Measurements from ENCODE around the gene AREG. TPM values are rescaled to one million over a fixed set of nuclear protein-coding genes. Genes with fewer than 3 reads are reported as not detected.
"Not testable (repeated sequence)": the region's sequence is repeated elsewhere in the genome, so short reads cannot be mapped to it uniquely, and the experiment has no call there.

Gene AREG
- total RNA-seq, result 1 to 10 TPM in 2 of 4 donors, under 1 TPM in 2; 0.63 to 2.6 (median 1.2) TPM

GRCh38 chr4:74444891-74445642, at the start of gene AREG:
AREG (plus strand) TSS chr4:74445136; CDS start chr4:74445346, 210 bp downstream.
- H3K27me3 ChIP-seq, result no peaks in the 10 kb centered on the region
- TF ChIP-seq POLR2A (IDR thresholded peaks at IDR 0.05) (peak in 1 of 2 donors; percentile 78), CTCF (IDR thresholded peaks at IDR 0.05) (peak in 4 of 6 experiments; percentile 18 to 51 (median 41))
- WGBS, 2 donors, result 1 to 4% methylated on average over 11 to 30 of the region's 64 CpGs
- no peaks in the 10 kb centered on the region for H3K9me3 ChIP-seq
- no peaks in the 10 kb centered on the region for H3K36me3 ChIP-seq
- DNase-seq, result peak; percentile 71 to 78
- H3K27ac ChIP-seq, result peak within 1 kb of the TSS; percentile 46 to 78 (median 49)
- H3K4me1 ChIP-seq, result no peaks in the 10 kb centered on the region
- intact Hi-C loops (cut with DNase I), result no loop called here
- H3K4me3 ChIP-seq (replicated peaks in 1 of 3), result peak within 1 kb of the TSS; percentile 19 to 71 (median 51)

- H3K4me1 ChIP-seq, result no peaks in the 10 kb centered on the region
- DNase-seq, result no peak
- H3K9me3 ChIP-seq, result no peaks in the 10 kb centered on the region
- intact Hi-C loops (cut with DNase I), result no loop called here
- H3K27me3 ChIP-seq, result no peaks in the 10 kb centered on the region
- TF ChIP-seq POLR2A (IDR thresholded peaks at IDR 0.05), result no peak
- no peak for TF ChIP-seq CTCF (IDR thresholded peaks at IDR 0.05)
- no peaks in the 10 kb centered on the region for H3K36me3 ChIP-seq
- no peak overlapping the region for H3K4me3 ChIP-seq (replicated peaks in 1 of 3)
- WGBS, 2 donors, result 58 to 61% methylated on average over 2 of the region's 2 CpGs
- H3K27ac ChIP-seq, result no peak overlapping the region
Observed at GRCh38 chr4:74395633-74396032, 49.3 kb upstream of the AREG start.

GRCh38 chr4:74397748-74398426, 47.0 kb upstream of the AREG start:
- intact Hi-C loops (cut with DNase I), result no loop called here
- no peak for TF ChIP-seq POLR2A (IDR thresholded peaks at IDR 0.05)
- no peak for TF ChIP-seq CTCF (IDR thresholded peaks at IDR 0.05)
- H3K27me3 ChIP-seq, result no peaks in the 10 kb centered on the region
- WGBS, 2 donors, result 63 to 71% methylated on average over 6 of the region's 6 CpGs
- no peak for DNase-seq
- no peak overlapping the region for H3K4me3 ChIP-seq (replicated peaks in 1 of 3)
- no peaks in the 10 kb centered on the region for H3K4me1 ChIP-seq
- H3K9me3 ChIP-seq, result no peaks in the 10 kb centered on the region
- H3K36me3 ChIP-seq, result no peaks in the 10 kb centered on the region
- H3K27ac ChIP-seq, result no peak overlapping the region

- H3K27ac ChIP-seq; H3K9me3 ChIP-seq; DNase-seq; H3K27me3 ChIP-seq; H3K4me1 ChIP-seq; H3K36me3 ChIP-seq; intact Hi-C loops (cut with DNase I); H3K4me3 ChIP-seq (replicated peaks in 1 of 3): not testable (repeated sequence)
- WGBS, 2 donors, result 98 to 99% methylated on average over 6 to 11 of the region's 32 CpGs
Observed at GRCh38 chr4:74398894-74399589, 45.9 kb upstream of the AREG start.

- DNase-seq, result no peak
- no peak overlapping the region for H3K4me3 ChIP-seq (replicated peaks in 1 of 3)
- 72 to 86% methylated on average over 10 of the region's 10 CpGs for WGBS, 2 donors
- no peaks in the 10 kb centered on the region for H3K9me3 ChIP-seq
- TF ChIP-seq CTCF (IDR thresholded peaks at IDR 0.05) (no peak), POLR2A (IDR thresholded peaks at IDR 0.05) (no peak)
- H3K4me1 ChIP-seq, result no peaks in the 10 kb centered on the region
- intact Hi-C loops (cut with DNase I), result no loop called here
- H3K27ac ChIP-seq, result no peak overlapping the region
- no peaks in the 10 kb centered on the region for H3K36me3 ChIP-seq
- no peaks in the 10 kb centered on the region for H3K27me3 ChIP-seq
Observed at GRCh38 chr4:74400395-74400794, 44.5 kb upstream of the AREG start.

Data from thyroid gland (tissue), 4 donors.